ENCODE results near the gene BANP.
A peak's percentile ranks its signal among the peaks of the same experiment; 100 is the strongest.

Gene BANP

GRCh38 chr16:88055356-88055755, 104.1 kb downstream of the BANP start:
- no peak for DNase-seq

GRCh38 chr16:88056212-88056611, 105.0 kb downstream of the BANP start:
- DNase-seq = no peak

DNA sequence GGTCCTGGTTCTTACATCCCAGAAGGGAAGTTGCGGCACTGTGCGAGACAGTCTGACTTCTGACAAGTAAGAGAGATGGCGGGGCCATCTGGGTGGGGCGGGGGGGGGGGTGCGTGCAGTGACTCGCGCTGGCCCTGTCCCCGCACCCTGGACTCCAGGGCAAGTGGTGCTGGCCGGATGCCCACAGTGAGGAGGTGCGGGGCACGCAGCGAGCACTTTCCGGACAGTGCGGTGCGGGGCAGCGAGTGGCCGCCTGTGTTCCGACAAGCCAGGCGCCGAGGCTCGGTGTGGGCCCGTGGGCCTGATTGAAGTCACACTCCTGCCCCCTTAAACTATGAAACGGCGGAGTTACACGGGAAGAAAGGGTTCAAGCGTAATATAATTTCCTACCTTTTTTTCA, 106.4 kb downstream of the BANP start:
- no peak for DNase-seq

- DNase-seq = no peak
Measured at GRCh38 chr16:88058136-88058535, 106.9 kb downstream of the BANP start.

DNA sequence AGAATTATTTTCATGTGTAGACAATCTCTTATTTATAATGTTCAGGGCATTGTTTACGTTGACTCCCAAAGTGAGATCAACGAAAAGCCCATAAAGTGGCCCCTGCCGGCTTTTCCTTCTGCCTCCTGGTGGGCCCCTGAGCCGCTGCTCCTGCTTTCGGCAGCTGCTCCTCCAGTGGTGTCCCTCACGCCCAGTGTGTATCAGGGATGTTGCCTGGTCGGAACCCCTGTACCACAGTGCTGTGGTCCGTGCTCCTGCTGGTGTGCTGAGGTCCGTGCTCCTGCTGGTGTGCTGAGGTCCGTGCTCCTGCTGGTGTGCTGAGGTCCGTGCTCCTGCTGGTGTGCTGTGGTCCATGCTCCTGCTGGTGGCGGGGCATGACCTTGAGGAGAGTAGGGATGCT, 107.6 kb downstream of the BANP start:
- DNase-seq = no peak

GRCh38 chr16:88059701-88060386, 108.6 kb downstream of the BANP start:
- DNase-seq = no peak

DNA sequence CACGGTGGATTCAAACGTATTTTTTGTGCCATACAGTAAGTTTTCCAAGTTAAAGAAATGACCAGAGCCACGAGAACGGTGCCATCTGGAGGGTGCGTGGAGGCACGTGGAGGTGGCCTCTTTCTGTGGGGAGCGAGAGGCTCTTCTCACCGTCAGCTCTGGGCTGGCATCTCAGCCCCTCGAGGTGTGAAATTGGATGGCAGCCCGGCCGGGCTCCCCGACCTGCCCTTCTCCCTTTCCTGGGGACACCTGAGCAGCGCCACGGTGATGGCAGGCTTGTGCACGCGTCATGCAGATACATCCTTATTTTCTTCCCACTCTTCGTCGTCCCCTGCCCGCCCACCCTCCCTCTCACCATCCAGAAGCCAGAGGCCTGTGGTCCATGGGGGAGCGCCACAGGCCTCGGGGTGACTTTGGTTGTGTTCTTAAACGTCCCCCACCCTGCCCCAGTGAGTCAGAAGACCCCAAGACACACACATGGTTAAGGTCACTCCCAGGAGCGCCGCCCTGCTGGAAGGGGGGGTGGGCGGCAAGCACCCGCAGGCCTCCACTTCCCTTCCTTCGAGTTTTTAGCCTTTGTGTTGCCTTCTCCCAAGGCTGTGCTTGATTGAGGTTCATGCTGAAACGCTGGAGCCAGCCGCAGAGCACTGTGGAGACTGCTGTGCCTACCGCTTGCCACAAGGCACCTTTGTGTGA, 109.4 kb downstream of the BANP start:
- DNase-seq = no peak

DNA sequence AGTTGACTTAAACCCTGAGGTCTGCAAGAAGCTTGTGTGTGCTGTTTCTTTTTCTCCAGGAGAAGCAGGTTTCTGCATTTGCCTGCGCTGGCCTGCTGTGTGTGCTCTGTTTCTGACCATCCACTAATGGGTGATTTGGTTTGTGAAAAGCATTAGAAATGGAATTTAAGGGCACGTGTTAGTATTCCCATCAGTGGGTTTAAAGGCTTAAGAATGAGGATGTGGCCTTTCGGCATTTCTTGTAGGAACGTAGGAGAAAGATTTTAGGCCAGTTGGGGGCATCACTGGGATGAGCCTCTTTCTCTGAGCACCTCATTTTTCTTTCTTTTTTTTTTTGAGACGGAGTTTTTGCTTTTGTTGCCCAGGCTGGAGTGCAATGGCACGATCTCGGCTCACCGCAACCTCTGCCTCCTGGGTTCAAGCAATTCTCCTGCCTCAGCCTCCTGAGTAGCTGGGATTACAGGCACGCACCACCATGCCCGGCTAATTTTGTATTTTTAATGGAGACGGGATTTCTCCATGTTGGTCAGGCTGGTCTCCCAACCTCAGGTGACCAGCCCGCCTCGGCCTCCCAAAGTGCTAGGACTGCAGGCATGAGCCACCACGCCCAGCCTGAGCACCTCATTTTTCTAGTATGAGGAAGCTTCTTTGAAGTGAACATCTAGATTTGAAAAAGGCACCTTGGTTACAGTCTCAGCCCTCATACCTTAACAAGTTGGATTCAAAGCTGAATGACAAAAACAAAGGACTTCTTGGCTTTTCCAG, 110.3 kb downstream of the BANP start:
- peak; percentile 15 for DNase-seq

GRCh38 chr16:88062341-88063210, 111.3 kb downstream of the BANP start:
- DNase-seq = peak; percentile 76

- DNase-seq = peak; percentile 75
Measured at GRCh38 chr16:88063211-88063773, 112.1 kb downstream of the BANP start.

- DNase-seq = no peak
Measured at GRCh38 chr16:88064011-88064888, 113.0 kb downstream of the BANP start.

DNA sequence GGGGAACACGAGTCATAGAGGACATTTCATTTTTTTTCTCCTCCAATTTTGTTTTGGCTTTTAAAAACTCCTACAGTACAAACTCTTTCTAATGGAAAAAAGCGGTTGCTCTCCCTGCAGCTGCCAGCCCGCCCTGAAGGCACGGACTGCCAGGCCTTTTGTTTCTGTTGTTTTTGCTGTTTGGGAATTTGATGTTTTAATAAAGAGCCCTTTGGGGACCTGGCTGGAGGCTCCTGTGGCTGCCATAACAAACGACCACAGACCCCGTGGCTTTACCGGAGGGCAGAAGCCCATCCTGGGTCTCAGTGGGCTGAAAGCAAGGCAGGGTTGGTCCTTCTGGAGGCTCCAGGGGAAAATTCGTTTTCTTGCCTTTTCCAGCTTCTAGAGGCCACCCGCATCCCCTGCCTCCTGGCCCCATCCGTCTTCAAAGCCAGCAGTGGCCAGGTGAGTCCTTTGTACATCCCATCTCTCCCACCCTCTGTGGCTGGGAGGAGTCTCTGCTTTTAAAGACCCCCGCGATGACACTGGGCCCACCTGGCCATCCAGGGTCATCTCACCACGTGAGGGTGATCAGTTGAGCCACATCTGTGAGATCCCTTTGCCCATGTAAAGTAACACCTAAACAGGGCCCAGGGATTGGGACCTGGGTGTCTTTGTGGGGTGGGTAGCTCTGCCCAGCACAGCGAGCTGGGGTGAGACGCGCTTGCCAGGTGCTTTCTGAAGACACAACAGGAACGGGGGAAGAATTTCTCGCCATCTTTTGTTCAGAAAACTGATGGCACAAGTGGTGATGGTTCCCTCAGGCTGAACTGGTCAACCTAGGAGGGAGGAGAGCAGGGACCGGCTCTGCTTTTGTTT, 113.9 kb downstream of the BANP start:
- DNase-seq = no peak

- no peak for DNase-seq
Measured at GRCh38 chr16:88065747-88066142, 114.5 kb downstream of the BANP start.

DNA sequence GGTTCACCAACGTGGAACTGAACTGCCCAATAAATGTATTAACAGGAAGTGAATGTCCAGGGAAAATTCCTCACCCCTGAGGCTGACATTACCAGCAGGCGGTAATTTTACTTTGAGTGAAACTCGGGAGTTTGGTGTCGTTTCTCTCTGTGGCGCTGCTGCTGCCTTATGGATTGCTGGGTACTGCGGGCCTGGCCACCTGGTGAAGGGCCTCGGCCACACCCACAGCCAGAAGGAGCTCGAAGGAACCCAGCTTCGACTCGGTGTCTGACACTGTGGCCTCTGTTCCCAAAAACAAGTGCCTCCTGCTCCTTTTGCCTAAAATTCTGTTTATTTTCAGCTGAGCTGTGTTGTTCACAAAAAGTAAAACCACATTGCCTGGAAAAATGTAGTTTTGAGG, 115.0 kb downstream of the BANP start:
- no peak for DNase-seq

DNA sequence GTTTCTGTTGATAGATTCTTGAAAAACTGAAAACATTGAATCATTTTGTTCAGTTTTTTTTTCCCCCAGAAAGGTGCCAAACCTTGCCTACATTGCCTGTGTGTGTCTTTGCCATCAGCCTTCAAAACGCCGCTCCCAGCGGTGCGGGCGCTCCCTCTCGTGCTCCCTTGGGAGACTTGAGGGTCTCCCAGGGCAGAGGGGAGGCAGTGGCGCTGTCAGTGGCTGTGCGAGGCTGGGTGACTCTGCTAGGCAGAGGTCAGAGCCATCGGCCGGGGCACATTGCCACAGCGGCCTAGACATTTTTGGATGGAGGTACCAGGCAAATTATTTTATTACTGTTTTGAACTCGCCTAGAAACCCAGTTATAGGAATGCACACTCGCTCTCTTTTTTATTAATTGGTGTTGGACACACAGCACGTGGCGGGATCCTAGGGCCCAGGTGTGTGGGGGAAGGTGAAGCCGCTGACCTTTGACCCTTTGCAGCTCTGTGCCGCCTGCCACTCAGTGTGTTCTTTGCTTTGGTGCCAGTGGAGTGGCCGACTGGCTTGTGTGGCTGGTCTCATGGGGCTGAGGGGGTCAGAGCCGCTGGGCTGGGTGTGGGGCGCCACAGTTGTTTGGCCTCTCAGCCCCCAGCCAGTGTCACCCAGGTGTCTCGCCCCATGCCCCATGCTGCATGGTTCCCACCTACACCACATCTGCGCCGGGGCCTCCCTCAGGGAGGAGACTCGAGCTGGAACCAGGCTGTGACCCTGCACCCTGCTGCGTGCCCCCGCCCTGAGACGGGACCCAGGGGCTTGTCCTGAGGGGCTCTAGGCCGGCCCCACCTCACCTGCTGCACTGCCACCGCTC, 115.7 kb downstream of the BANP start:
- DNase-seq = no peak

DNA sequence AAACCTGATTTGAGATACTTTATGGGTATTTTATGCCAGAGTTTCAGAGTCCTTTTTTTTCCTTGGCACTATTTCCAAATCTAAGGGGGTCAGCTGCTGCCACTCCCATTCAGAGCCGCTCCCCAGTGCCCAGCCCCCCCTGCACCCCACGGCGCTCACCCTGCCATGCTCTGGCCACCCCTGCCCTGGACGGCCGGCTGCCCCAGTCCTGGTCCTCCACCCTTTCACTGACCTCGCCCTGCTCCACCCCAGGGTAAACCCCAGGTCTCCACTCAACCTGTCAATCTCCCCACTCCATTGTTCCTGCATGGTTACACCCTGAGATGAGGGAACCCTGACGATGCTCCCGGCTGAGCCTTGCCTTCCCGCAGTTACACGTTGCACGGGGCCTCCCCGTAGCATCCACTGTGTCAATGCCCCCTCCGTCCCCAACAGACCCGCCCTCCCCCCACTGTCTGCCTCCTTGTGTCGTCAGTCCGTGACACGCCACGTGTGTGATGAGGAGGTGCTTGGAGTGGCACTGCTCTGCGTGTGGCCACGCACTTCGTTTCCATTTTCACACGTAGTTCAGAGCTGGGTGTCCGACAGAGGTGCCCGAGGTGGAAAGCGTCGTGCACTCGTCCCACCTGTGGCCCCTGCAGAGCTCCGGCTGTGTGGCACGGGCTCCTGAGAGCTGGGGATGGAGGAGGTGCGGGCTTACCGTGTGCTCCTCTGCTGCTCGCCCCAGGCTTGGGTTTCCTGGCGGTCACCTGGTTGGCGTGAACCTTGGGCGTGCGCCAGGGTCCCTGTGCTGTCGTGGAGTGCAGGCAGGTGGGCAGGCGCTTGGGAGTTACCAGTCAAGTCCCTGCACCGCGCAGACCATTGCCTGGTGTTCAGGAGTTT, 116.5 kb downstream of the BANP start:
- DNase-seq = no peak

GRCh38 chr16:88068476-88069396, 117.5 kb downstream of the BANP start:
- no peak for DNase-seq
